Measurements from ENCODE around the gene NXPE4. TPM values are rescaled to one million over a fixed set of nuclear protein-coding genes. Genes with fewer than 3 reads are reported as not detected.
"Not testable (repeated sequence)": the region's sequence is repeated elsewhere in the genome, so short reads cannot be mapped to it uniquely, and the experiment has no call there.

NXPE4 gene
- not detected in 2 replicates for total RNA-seq (2014; rRNA removed; shearing (Covaris generic))

DNA sequence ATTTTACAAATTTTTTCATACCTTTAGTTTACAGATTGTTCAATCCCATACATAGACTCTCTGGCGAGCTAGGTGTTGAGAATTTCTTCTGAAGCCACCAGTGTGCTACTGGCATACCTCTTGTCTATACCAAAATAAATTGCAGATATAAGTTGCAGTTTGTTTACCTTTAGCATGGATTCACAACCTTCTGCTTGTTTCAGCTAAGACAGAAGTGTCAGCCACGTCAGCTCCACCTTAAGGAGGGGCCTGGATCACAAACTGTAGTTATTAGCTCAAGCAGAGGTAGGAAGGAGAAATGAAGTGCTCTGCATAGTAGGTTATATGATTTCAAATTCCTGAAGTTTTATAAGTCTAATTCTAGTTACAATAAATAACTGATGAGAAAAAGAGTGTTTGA lies at the start of gene NXPE4:
Gene NXPE4 (minus strand): TSS at position 216 of the 400 bp plus-strand sequence. CDS start 1,027 bp downstream, outside the sequence.
- DNase-seq (ENCODE audit: low spot score) = no peak

GRCh38 chr11:114639440-114639839 lies 43.9 kb upstream of the NXPE4 start:
- in situ Hi-C loops (cut with HindIII; ENCODE audit: low sequenced_read_pairs); DNase-seq (ENCODE audit: low spot score): not testable (repeated sequence)

More for the DNA sequence above, at the start of gene NXPE4:
- in situ Hi-C loops (cut with HindIII; ENCODE audit: low sequenced_read_pairs) = no loop called here

DNA sequence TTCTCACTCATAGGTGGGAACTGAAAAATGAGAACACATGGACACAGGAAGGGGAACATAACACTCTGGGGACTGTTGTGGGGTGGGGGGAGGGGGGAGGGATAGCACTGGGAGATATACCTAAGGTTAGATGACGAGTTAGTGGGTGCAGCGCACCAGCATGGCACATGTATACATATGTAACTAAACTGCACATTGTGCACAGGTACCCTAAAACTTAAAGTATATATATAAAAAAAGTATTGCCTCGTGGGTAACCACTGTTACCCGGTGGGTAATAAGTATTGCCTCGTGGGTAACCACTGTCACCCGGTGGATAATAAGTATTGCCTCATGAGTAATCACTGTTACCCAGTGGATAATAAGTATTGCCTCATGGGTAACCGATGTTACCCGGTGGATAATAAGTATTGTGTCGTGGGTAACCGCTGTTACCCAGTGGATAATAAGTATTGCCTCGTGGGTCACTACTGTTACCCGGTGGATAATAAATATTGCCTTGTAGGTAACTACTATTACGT lies 35.9 kb upstream of the NXPE4 start:
- DNase-seq (ENCODE audit: low spot score); in situ Hi-C loops (cut with HindIII; ENCODE audit: low sequenced_read_pairs): not testable (repeated sequence)

- no peak for DNase-seq (ENCODE audit: low spot score)
- in situ Hi-C loops (cut with HindIII; ENCODE audit: low sequenced_read_pairs) = no loop called here
Measured at GRCh38 chr11:114625294-114625693, 29.7 kb upstream of the NXPE4 start.

- in situ Hi-C loops (cut with HindIII; ENCODE audit: low sequenced_read_pairs) = no loop called here
Measured at GRCh38 chr11:114624455-114625207, 29.0 kb upstream of the NXPE4 start.

DNA sequence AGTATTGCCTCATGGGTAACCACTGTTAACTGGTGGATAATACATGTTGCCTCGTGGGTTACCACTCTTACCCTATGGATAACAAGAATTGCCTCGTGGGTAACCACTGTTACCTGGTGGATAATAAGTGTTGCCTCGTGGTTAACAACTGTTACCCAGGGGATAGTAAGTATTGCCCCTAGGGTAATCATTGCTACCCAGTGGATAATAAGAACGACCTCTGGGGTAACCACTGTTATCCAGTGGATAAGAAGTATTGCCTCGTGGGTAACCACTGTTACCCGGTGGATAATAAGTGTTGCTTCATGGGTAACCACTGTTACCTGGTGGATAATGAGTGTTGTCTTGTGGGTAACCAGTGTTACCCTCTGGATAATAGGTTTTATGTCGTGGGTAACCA lies 28.1 kb upstream of the NXPE4 start:
- in situ Hi-C loops (cut with HindIII; ENCODE audit: low sequenced_read_pairs) = no loop called here
- DNase-seq (ENCODE audit: low spot score) = no peak

More at GRCh38 chr11:114624455-114625207, 29.0 kb upstream of the NXPE4 start:
- DNase-seq (ENCODE audit: low spot score) = no peak

DNA sequence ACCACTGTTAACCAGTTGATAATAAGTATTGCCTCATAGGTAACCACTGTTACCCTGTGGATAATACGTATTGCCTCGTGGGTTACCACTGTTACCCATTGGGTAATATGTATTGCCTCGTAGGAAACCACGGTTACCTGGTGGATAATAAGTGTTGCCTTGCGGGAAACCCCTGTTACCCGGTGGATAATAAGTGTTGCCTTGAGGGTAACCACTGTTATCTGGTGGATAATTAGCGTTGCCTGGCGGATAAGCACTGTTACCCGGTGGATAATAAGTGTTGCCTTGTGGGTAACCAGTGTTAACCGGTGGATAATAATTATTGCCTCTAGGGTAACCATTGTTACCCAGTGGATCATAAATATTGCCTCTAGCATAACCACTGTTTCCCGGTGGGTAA lies 27.3 kb upstream of the NXPE4 start:
- no peak for DNase-seq (ENCODE audit: low spot score)
- in situ Hi-C loops (cut with HindIII; ENCODE audit: low sequenced_read_pairs) = no loop called here

DNA sequence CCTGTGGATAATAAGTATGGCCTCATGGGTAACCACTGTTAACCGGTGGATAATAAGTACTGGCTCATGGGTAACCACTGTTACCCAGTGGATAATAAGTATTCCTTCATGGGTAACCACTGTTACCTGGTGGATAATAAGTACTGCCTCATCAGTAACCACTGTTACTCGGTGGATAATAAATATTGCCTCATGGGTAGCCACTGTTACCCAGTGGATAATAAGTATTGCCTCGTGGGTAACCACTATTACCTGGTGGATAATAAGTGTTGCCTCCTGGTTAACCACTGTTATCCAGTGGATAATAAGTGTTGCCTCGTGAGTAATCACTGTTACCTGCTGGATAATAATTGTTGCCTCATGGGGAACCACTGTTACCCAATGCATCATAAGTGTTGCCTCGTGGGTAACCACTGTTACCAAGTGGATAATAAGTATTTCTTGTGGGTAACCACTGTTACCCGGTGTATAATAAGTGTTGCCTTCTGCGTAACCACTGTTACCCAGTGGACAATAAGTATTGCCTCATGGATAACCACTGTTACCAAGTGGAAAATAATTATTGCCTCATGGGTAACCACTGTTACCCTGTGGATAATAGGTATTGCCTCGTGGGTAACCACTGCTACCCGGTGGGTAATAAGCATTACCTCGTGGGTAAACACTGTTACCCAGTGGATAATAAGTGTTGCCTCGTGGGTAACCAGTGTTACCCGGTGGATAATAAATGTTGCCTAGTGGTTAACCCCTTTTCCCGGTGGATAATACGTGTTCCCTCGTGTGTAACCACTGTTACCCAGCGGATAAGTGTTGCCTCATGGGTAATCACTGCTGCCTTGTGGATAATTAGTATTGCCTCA lies 26.6 kb upstream of the NXPE4 start:
- DNase-seq (ENCODE audit: low spot score) = no peak

DNA sequence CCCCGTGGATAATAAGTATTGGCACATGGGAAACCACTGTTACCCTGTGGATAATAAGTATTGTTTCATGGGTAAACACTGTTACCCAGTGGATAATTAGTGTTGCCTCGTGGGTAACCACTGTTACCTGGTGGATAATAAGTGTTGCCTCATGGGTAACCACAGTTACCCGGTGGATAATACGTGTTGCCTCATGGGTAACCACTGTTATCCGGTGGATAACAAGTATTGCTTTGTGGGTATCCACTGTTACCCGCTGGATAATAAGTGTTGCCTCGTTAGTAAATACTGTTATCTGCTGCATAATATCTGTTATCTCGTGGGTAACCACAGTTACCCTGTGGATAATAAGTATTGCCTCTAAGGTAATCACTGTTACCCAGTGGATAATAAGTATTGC lies 25.5 kb upstream of the NXPE4 start:
- in situ Hi-C loops (cut with HindIII; ENCODE audit: low sequenced_read_pairs) = no loop called here
- DNase-seq (ENCODE audit: low spot score) = no peak

More for the DNA sequence above, 26.6 kb upstream of the NXPE4 start:
- in situ Hi-C loops (cut with HindIII; ENCODE audit: low sequenced_read_pairs) = no loop called here

DNA sequence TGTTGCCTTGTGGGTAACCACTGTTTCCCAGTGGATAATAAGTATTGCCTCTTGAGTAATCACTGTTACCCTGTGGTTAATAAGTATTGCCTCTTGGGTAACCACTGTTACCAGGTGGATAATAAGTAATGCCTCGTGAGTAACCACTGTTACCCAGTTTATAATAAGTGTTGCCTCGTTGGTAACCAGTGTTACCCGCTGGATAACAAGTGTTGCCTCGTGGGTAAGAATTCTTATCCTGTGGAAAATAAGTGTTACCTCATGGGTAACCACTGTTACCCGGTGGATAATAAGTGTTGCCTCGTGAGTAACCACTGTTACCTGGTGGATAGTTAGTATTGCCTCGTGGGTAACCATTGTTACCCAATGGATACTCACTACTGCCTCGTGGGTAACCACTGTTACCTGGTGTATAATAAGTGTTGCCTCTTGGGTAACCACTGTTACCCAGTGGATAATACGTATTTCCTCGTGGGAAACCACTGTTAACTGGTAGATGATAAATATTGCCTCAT lies 24.1 kb upstream of the NXPE4 start:
- in situ Hi-C loops (cut with HindIII; ENCODE audit: low sequenced_read_pairs) = no loop called here
- DNase-seq (ENCODE audit: low spot score) = no peak

GRCh38 chr11:114618139-114618538 lies 22.6 kb upstream of the NXPE4 start:
- in situ Hi-C loops (cut with HindIII; ENCODE audit: low sequenced_read_pairs) = no loop called here
- no peak for DNase-seq (ENCODE audit: low spot score)

GRCh38 chr11:114617157-114618124 lies 21.9 kb upstream of the NXPE4 start:
- in situ Hi-C loops (cut with HindIII; ENCODE audit: low sequenced_read_pairs) = no loop called here

GRCh38 chr11:114616516-114616915 lies 20.9 kb upstream of the NXPE4 start:
- DNase-seq (ENCODE audit: low spot score) = no peak
- in situ Hi-C loops (cut with HindIII; ENCODE audit: low sequenced_read_pairs) = no loop called here

More at GRCh38 chr11:114617157-114618124, 21.9 kb upstream of the NXPE4 start:
- no peak for DNase-seq (ENCODE audit: low spot score)

DNA sequence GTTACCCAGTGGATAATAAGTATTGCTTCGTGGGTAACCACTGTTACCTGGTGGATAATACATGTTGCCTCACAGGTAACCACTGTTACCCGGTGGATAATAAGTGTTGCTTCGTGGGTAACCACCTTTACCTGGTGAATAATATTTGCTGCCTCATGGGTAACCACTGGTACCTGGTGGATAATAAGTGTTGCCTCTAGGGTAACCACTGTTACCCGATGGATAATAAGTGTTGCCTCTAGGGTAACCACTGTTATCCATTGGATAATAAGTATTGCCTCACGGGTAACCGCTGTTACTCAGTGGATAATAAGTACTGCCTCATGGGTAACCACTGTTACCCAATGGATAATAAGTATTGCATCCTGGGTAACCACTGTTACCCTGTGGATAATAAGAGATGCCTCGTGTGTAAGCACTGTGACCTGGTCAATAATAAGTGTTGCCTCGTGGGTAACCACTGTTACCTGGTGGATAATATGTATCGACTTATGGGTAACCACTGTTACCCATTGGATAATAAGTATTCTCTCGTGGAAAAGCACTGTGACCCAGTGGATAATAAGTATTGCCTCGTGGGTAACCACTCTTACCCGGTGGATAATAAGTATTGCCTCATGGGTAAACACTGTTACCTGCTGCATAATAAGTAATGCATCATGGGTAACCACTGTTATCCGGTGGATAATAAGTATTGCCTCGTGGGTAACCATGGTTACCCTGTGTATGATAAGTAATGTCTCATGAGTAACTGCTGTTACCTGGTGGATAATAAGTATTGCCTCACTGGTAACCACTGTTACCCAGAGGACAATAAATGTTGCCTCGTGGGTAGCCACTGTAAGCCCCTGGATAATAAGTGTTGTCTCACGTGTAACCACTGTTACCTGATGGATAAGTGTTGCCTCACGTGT lies 20.1 kb upstream of the NXPE4 start:
- DNase-seq (ENCODE audit: low spot score) = no peak
- in situ Hi-C loops (cut with HindIII; ENCODE audit: low sequenced_read_pairs) = no loop called here

DNA sequence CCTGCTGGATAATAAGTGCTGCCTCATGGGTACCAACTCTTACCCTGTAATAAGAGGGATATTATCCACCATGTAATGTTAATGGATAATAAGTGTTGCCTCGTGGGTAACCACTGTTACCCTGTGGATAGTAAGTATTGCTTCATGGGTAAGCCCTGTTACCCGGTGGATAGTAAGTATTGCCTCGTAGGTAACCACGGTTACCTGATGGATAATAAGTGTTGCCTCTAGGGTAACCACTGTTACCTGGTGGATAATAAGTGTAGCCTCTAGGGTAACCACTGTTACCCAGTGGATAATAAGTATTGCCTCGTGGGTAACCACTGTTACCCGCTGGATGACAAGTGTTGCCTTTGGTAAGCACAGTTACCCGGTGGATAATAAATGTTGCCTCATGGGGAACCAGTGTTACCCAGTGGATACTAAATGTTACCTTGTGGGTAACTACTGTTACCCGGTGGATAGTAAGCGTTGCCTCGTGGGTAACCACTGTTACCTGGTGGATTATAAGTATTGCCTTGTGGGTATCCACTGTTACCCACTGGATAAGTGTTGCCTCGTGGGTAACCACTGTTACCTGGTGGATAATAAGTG lies 18.6 kb upstream of the NXPE4 start:
- DNase-seq (ENCODE audit: low spot score) = no peak
- in situ Hi-C loops (cut with HindIII; ENCODE audit: low sequenced_read_pairs) = no loop called here

GRCh38 chr11:114613094-114613493 lies 17.5 kb upstream of the NXPE4 start:
- in situ Hi-C loops (cut with HindIII; ENCODE audit: low sequenced_read_pairs) = not testable (repeated sequence)

GRCh38 chr11:114612686-114613085 lies 17.1 kb upstream of the NXPE4 start:
- no peak for DNase-seq (ENCODE audit: low spot score)
- in situ Hi-C loops (cut with HindIII; ENCODE audit: low sequenced_read_pairs) = no loop called here

More at GRCh38 chr11:114613094-114613493, 17.5 kb upstream of the NXPE4 start:
- not testable (repeated sequence) for DNase-seq (ENCODE audit: low spot score)
